CD4-positive, alpha-beta memory T cell (primary cell): ENCODE measurements around the gene CEP112. TPM values are rescaled to one million over a fixed set of nuclear protein-coding genes. Genes with fewer than 3 reads are reported as not detected.
"Not testable (repeated sequence)": the region's sequence is repeated elsewhere in the genome, so short reads cannot be mapped to it uniquely, and the experiment has no call there.

Source experiments
- CTCF ChIA-PET: fragments of 350-600 bp; sonication (Branson Sonifier 250); formaldehyde crosslinking; loops from one replicate; lab custom pipeline; 2021; ENCODE audit warnings: inconsistent platforms; ENCODE audit not compliant: partially characterized antibody; lab: Charles Lee
- POLR2A ChIA-PET: fragments of 350-600 bp; sonication (Branson Sonifier 250); formaldehyde crosslinking; loops from one replicate; lab custom pipeline; 2021; ENCODE audit not compliant: partially characterized antibody; lab: Charles Lee
- DNase-seq, 5 donors: peaks; one replicate each; pipeline versions ENCODE4 v3.0.0 to v3.0.0-alpha.2; 2020 to 2022; ENCODE audit warnings: mixed read lengths in 1 of 5
- H3K27ac ChIP-seq: one replicate; pipeline ENCODE4 v1.7.0; 2013; ENCODE audit warnings: low read depth, low read length
- H3K27me3 ChIP-seq: 2 replicates; pipeline ENCODE4 v1.7.0; 2013; ENCODE audit warnings: mild to moderate bottlenecking, low read length, moderate library complexity; ENCODE audit not compliant: insufficient read depth
- H3K36me3 ChIP-seq: 2 replicates; pipeline ENCODE4 v1.7.0; 2013; ENCODE audit warnings: mild to moderate bottlenecking, low read length, moderate library complexity; ENCODE audit not compliant: insufficient read depth
- H3K4me1 ChIP-seq: 2 replicates; pipeline ENCODE4 v1.7.0; 2013; ENCODE audit warnings: mild to moderate bottlenecking, low read length, moderate library complexity; ENCODE audit not compliant: insufficient read depth
- H3K4me3 ChIP-seq, 2 donors: one replicate each; pipeline ENCODE4 v1.7.0; 2013; ENCODE audit warnings: low read length in 2 of 2, mild to moderate bottlenecking in 1 of 2
- H3K9me3 ChIP-seq, 2 donors: one replicate each; pipeline ENCODE4 v1.7.0; 2013; ENCODE audit warnings: low read length in 2 of 2, control low read depth in 1 of 2; ENCODE audit not compliant: control insufficient read depth in 1 of 2
- H3K27ac Mint-ChIP-seq, 7 donors: one replicate each; pipeline ENCODE4 v1.8.0; 2020 to 2021; ENCODE audit warnings: mixed read lengths in 7 of 7, mild to moderate bottlenecking in 6 of 7, inconsistent platforms in 3 of 7, moderate library complexity in 3 of 7
- H3K27me3 Mint-ChIP-seq, 2 donors: one replicate each; pipeline ENCODE4 v1.8.0; 2020 to 2021; ENCODE audit warnings: mixed read lengths in 2 of 2
- H3K36me3 Mint-ChIP-seq, 2 donors: one replicate each; pipeline ENCODE4 v1.8.0; 2020 to 2021; ENCODE audit warnings: mixed read lengths in 2 of 2, inconsistent platforms in 1 of 2, mild to moderate bottlenecking in 1 of 2
- H3K4me1 Mint-ChIP-seq, 4 donors: one replicate each; pipeline ENCODE4 v1.8.0; 2020 to 2021; ENCODE audit warnings: mixed read lengths in 4 of 4, mild to moderate bottlenecking in 1 of 4
- H3K4me3 Mint-ChIP-seq, 8 donors: one replicate each; pipeline ENCODE4 v1.8.0; 2020 to 2021; ENCODE audit warnings: mixed read lengths in 8 of 8, mild to moderate bottlenecking in 7 of 8, moderate library complexity in 6 of 8, inconsistent platforms in 3 of 8
- H3K9me3 Mint-ChIP-seq, 8 donors: one replicate each; pipeline ENCODE4 v1.8.0; 2020 to 2021; ENCODE audit warnings: mixed read lengths in 8 of 8, mild to moderate bottlenecking in 5 of 8, inconsistent platforms in 3 of 8, moderate library complexity in 1 of 8
- intact Hi-C: fragments of 100-400 bp; cut with micrococcal nuclease; formaldehyde crosslinking; loops from one replicate; pipeline ENCODE4 v1.15.1; 2023
- polyA plus RNA-seq, 2 donors: library from polyadenylated mRNA; unstranded; fragments of 300-500 nt; fragmentation: Illumina TruSeq; gene quantifications; one replicate each; pipeline ENCODE4 v1.2.3, GENCODE V29; 2021
- total RNA-seq, 2 experiments: library from RNA; stranded (reverse); gene quantifications; one replicate each; pipeline ENCODE4 v1.2.3, GENCODE V29; 2021

CEP112 gene
- total and polyA plus RNA-seq, 4 experiments from 2014 or later: 0.34 to 3.9 (median 1.4) TPM

GRCh38 chr17:65811043-65811442, 380.9 kb downstream of the CEP112 start:
- intact Hi-C loops: no loop called here
- H3K4me3 ChIP-seq: no peak overlapping the region
- no peaks in the 10 kb centered on the region for H3K4me1 Mint-ChIP-seq
- ChIA-PET POLR2A (no interaction called here), CTCF (no interaction called here)
- DNase-seq: no peak
- peaks cover 5 to 8% of the 10 kb centered on the region in 2 donors for H3K27me3 Mint-ChIP-seq
- H3K4me3 Mint-ChIP-seq: no peak overlapping the region
- no peak overlapping the region for H3K27ac Mint-ChIP-seq
- H3K9me3 ChIP-seq: no peaks in the 10 kb centered on the region
- H3K36me3 Mint-ChIP-seq: peaks cover 2 to 12% of the 10 kb centered on the region in 2 donors
- no peak overlapping the region for H3K27ac ChIP-seq
- H3K27me3 ChIP-seq: no peaks in the 10 kb centered on the region
- H3K36me3 ChIP-seq: no peaks in the 10 kb centered on the region
- H3K9me3 Mint-ChIP-seq: peaks cover 6 to 35% (median 23%) of the 10 kb centered on the region in 8 donors
- H3K4me1 ChIP-seq: no peaks in the 10 kb centered on the region

- Histone ChIP-seq H3K36me3 (no peaks in the 10 kb centered on the region), H3K27ac (no peak overlapping the region), H3K4me3 (no peak overlapping the region), H3K4me1 (no peaks in the 10 kb centered on the region), H3K9me3 (no peaks in the 10 kb centered on the region), H3K27me3 (no peaks in the 10 kb centered on the region)
- H3K9me3 Mint-ChIP-seq: peaks cover 6 to 37% (median 25%) of the 10 kb centered on the region in 8 donors
- H3K27me3 Mint-ChIP-seq: peaks cover 8 to 10% of the 10 kb centered on the region in 2 donors
- H3K4me3 Mint-ChIP-seq: peak overlapping the region in 1 of 8 donors; percentile 14
- no peaks in the 10 kb centered on the region for H3K4me1 Mint-ChIP-seq
- no peak overlapping the region for H3K27ac Mint-ChIP-seq
- no peak for DNase-seq
- peaks cover 2 to 12% of the 10 kb centered on the region in 2 donors for H3K36me3 Mint-ChIP-seq
- CTCF ChIA-PET: no interaction called here
- intact Hi-C loops: no loop called here
- POLR2A ChIA-PET: no interaction called here
Measured at GRCh38 chr17:65809366-65809765, 382.6 kb downstream of the CEP112 start.

DNA sequence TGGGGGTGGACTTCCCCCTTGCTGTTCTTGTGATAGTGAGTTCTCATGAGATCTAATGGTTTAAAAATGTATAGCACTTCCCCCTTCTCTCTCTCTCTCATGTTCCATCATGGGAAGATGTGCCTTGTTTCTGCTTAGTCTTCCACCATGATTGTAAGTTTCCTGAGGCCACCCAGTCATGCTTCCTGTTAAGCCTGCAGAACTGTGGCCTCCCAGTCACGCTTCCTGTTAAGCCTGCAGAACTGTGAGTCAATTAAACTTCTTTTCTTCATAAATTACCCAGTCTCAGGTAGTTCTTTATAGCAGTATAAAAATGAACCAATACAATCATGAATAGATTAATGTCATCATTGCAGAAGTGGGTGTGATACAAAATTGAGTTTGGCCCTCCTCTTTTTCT, 383.4 kb downstream of the CEP112 start:
- DNase-seq, H3K4me1 Mint-ChIP-seq, H3K27me3 ChIP-seq, H3K27ac ChIP-seq, H3K27ac Mint-ChIP-seq, H3K4me3 ChIP-seq, H3K4me3 Mint-ChIP-seq, intact Hi-C loops, CTCF ChIA-PET, H3K36me3 ChIP-seq, H3K4me1 ChIP-seq, POLR2A ChIA-PET, H3K9me3 ChIP-seq: not testable (repeated sequence)
- H3K36me3 Mint-ChIP-seq: peaks cover 2 to 12% of the 10 kb centered on the region in 2 donors
- peaks cover 6 to 37% (median 25%) of the 10 kb centered on the region in 8 donors for H3K9me3 Mint-ChIP-seq
- peaks cover 8 to 10% of the 10 kb centered on the region in 2 donors for H3K27me3 Mint-ChIP-seq

- intact Hi-C loops: no loop called here
- no peaks in the 10 kb centered on the region for H3K27me3 ChIP-seq
- Mint-ChIP-seq H3K36me3 (peaks cover 2 to 12% of the 10 kb centered on the region in 2 donors), H3K4me3 (no peak overlapping the region), H3K27ac (no peak overlapping the region), H3K4me1 (no peaks in the 10 kb centered on the region), H3K27me3 (peaks cover 8 to 10% of the 10 kb centered on the region in 2 donors), H3K9me3 (peaks cover 6 to 45% (median 32%) of the 10 kb centered on the region in 8 donors)
- DNase-seq: no peak
- no peak overlapping the region for H3K27ac ChIP-seq
- ChIA-PET POLR2A (no interaction called here), CTCF (no interaction called here)
- no peak overlapping the region for H3K4me3 ChIP-seq
- H3K36me3 ChIP-seq: no peaks in the 10 kb centered on the region
- no peaks in the 10 kb centered on the region for H3K4me1 ChIP-seq
- H3K9me3 ChIP-seq: no peaks in the 10 kb centered on the region
Measured at GRCh38 chr17:65807361-65807760, 384.6 kb downstream of the CEP112 start.

DNA sequence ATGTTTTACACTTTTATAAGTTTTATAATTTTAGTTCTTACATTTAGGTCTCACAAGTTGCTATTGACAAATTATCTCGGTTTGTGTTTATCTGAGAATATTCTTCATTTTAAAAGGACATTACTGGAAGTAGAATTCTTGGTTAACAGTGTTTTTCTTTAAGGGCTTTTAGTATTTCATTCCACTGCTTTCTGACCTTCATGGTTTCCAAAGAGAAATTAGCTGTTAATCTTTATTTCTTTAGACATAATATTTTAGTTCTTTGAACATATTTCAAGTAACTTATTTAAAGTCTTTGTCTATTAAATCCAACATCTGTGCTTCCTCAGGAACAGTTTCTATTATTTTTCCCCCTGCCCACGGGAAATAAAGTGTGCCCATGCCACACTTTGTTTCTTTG, 390.4 kb downstream of the CEP112 start:
- H3K27ac ChIP-seq: no peak overlapping the region
- Mint-ChIP-seq H3K36me3 (no peaks in the 10 kb centered on the region), H3K9me3 (peaks cover 0 to 26% (median 20%) of the 10 kb centered on the region in 8 donors), H3K4me1 (no peaks in the 10 kb centered on the region), H3K27ac (no peak overlapping the region), H3K4me3 (no peak overlapping the region), H3K27me3 (peaks cover 2 to 3% of the 10 kb centered on the region in 2 donors)
- no peaks in the 10 kb centered on the region for H3K4me1 ChIP-seq
- DNase-seq: no peak
- H3K4me3 ChIP-seq: no peak overlapping the region
- H3K9me3 ChIP-seq: no peaks in the 10 kb centered on the region
- ChIA-PET CTCF (no interaction called here), POLR2A (no interaction called here)
- intact Hi-C loops: no loop called here
- H3K36me3 ChIP-seq: no peaks in the 10 kb centered on the region
- H3K27me3 ChIP-seq: no peaks in the 10 kb centered on the region

DNA sequence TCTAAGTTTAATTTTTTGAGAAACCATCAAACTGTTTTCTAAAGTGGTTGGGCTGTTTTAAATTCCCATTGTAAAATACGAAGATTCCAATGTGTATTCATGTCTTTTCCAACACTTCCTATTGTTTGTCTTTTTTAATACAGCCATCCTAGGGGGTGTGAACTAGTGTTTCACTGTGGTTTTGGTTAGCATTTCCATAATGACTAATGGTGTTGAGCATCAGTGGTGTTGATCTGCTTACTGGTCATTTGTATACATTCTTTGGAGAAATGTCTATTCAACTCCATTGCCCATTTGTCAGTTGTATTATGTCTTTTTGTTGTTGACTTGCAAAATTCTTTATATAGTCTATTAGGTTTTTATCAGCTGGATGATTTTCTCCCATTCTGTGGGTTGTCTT, 391.3 kb downstream of the CEP112 start:
- H3K4me1 Mint-ChIP-seq: no peaks in the 10 kb centered on the region
- ChIA-PET CTCF (no interaction called here), POLR2A (no interaction called here)
- peaks cover 2 to 3% of the 10 kb centered on the region in 2 donors for H3K27me3 Mint-ChIP-seq
- Histone ChIP-seq H3K27ac (no peak overlapping the region), H3K4me1 (no peaks in the 10 kb centered on the region), H3K36me3 (no peaks in the 10 kb centered on the region), H3K27me3 (no peaks in the 10 kb centered on the region), H3K4me3 (no peak overlapping the region), H3K9me3 (no peaks in the 10 kb centered on the region)
- DNase-seq: no peak
- no peak overlapping the region for H3K4me3 Mint-ChIP-seq
- H3K9me3 Mint-ChIP-seq: peaks cover 0 to 24% (median 18%) of the 10 kb centered on the region in 8 donors
- no peak overlapping the region for H3K27ac Mint-ChIP-seq
- no peaks in the 10 kb centered on the region for H3K36me3 Mint-ChIP-seq
- intact Hi-C loops: no loop called here

GRCh38 chr17:65799869-65800268, 392.1 kb downstream of the CEP112 start:
- peaks cover 0 to 24% (median 17%) of the 10 kb centered on the region in 8 donors for H3K9me3 Mint-ChIP-seq
- H3K9me3 ChIP-seq: no peaks in the 10 kb centered on the region
- H3K36me3 ChIP-seq: no peaks in the 10 kb centered on the region
- no peak overlapping the region for H3K27ac Mint-ChIP-seq
- H3K27ac ChIP-seq: no peak overlapping the region
- DNase-seq: no peak
- CTCF ChIA-PET: no interaction called here
- intact Hi-C loops: loop anchor here (10.0 kb wide), 1 partner anchor 345 kb away; no protein-coding TSS in a partner anchor
- H3K4me1 ChIP-seq: no peaks in the 10 kb centered on the region
- no peaks in the 10 kb centered on the region for H3K4me1 Mint-ChIP-seq
- no peaks in the 10 kb centered on the region for H3K27me3 ChIP-seq
- H3K4me3 Mint-ChIP-seq: no peak overlapping the region
- no peaks in the 10 kb centered on the region for H3K36me3 Mint-ChIP-seq
- no peak overlapping the region for H3K4me3 ChIP-seq
- H3K27me3 Mint-ChIP-seq: no peaks in the 10 kb centered on the region
- POLR2A ChIA-PET: no interaction called here
